GM12878 (cell line): Measurements from ENCODE around the gene TAS2R39. TPM values are rescaled to one million over a fixed set of nuclear protein-coding genes. Genes with fewer than 3 reads are reported as not detected.

ENCODE experiments used
- HDGF ChIP-seq: fragments of 450-650 bp; IDR thresholded peaks from 2 replicates; pipeline ENCODE4 v1.6.1; 2016; ENCODE audit warnings: antibody characterized with exemption
- MTA3 ChIP-seq: IDR thresholded peaks from 2 replicates; pipeline ENCODE4 v1.6.1; 2012; ENCODE audit warnings: low read length, inconsistent platforms, borderline replicate concordance
- MXI1 ChIP-seq: fragments of 150-350 bp; IDR thresholded peaks from 2 replicates; pipeline ENCODE4 v1.6.1; 2011; ENCODE audit warnings: low read depth, mild to moderate bottlenecking, inconsistent platforms, low read length, improper control_type of control experiment
- PML ChIP-seq: IDR thresholded peaks from 2 replicates; pipeline ENCODE4 v1.6.1; 2012; ENCODE audit warnings: low read length, inconsistent platforms
- POU2F2 ChIP-seq: IDR thresholded peaks from 3 replicates; pipeline ENCODE4 v1.6.1; 2011; ENCODE audit warnings: low read depth, mild to moderate bottlenecking, low read length, borderline replicate concordance
- RB1 ChIP-seq: fragments of 450-650 bp; formaldehyde crosslinking; IDR thresholded peaks from 2 replicates; pipeline ENCODE4 v1.6.1; 2017; ENCODE audit warnings: mild to moderate bottlenecking, borderline replicate concordance
- polyA plus RNA-seq, 11 experiments: library from polyadenylated mRNA; depleted of rRNA in 4 of 11; unstranded in 6 of 11; stranded (reverse) in 5 of 11; fragments of >200 nt; fragmentation: Nextera tagmentation in 4 of 11; fragmentation: Illumina TruSeq in 1 of 11; extraction: Ambion mirVana in 4 of 11; extraction: Trizol in 1 of 11; gene quantifications; 1 replicate in 1 of 11; 2 replicates in 10 of 11; pipeline versions ENCODE4 v1.2.1 to v1.2.3, GENCODE V29; 2011 to 2016; ENCODE audit warnings: inconsistent platforms in 2 of 11, missing spikeins in 2 of 11, low read depth in 1 of 11
- total RNA-seq, 4 experiments: library from RNA; depleted of rRNA in 3 of 4; stranded (reverse); fragments of >200 nt in 3 of 4; fragmentation: Illumina TruSeq in 1 of 4; extraction: Trizol in 1 of 4; gene quantifications; 2 replicates each; pipeline versions ENCODE4 v1.2.1 to v1.2.3, GENCODE V29; 2013 to 2021
- TF ChIP-seq, protein P1 (sequence below): fragments of 450-650 bp; IDR thresholded peaks from 2 replicates; pipeline ENCODE4 v1.6.1; 2017; ENCODE audit warnings: antibody characterized with exemption, mild to moderate bottlenecking, moderate library complexity
- TF ChIP-seq, protein P2 (sequence below): IDR thresholded peaks from 2 replicates; pipeline ENCODE4 v1.6.1; 2012; ENCODE audit warnings: low read length, inconsistent platforms
- TF ChIP-seq, protein P3 (sequence below): IDR thresholded peaks from 2 replicates; pipeline ENCODE4 v1.6.1; 2012; ENCODE audit warnings: low read depth, low read length, improper control_type of control experiment

Gene TAS2R39
- total and polyA plus RNA-seq, 10 of the 15 experiments (the other 5 are each of a cell fraction or from before 2014, with no cell fraction given), result not detected

DNA sequence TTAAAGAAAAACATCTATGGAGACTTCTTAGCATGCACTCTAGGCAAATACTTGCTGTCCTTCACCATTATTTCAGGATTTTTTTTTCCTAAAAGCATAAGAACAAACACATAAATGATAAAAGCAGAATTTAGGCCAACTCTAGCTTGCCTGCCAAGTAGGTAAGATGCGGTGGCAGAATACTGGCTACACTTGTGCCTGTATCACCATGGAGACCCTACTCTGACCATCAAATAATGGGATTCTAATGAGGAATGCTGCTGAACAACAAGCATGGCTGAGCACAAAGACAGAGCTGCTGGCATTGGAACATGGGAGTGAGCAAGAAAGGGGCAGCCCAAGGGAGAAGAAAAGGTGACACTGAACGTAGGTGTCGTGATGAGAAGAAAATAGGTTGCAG is 20.2 kb downstream of the TAS2R39 start (continued):
- TF ChIP-seq, protein P1, sequence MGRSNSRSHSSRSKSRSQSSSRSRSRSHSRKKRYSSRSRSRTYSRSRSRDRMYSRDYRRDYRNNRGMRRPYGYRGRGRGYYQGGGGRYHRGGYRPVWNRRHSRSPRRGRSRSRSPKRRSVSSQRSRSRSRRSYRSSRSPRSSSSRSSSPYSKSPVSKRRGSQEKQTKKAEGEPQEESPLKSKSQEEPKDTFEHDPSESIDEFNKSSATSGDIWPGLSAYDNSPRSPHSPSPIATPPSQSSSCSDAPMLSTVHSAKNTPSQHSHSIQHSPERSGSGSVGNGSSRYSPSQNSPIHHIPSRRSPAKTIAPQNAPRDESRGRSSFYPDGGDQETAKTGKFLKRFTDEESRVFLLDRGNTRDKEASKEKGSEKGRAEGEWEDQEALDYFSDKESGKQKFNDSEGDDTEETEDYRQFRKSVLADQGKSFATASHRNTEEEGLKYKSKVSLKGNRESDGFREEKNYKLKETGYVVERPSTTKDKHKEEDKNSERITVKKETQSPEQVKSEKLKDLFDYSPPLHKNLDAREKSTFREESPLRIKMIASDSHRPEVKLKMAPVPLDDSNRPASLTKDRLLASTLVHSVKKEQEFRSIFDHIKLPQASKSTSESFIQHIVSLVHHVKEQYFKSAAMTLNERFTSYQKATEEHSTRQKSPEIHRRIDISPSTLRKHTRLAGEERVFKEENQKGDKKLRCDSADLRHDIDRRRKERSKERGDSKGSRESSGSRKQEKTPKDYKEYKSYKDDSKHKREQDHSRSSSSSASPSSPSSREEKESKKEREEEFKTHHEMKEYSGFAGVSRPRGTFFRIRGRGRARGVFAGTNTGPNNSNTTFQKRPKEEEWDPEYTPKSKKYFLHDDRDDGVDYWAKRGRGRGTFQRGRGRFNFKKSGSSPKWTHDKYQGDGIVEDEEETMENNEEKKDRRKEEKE, result no peak
- TF ChIP-seq, protein P2, sequence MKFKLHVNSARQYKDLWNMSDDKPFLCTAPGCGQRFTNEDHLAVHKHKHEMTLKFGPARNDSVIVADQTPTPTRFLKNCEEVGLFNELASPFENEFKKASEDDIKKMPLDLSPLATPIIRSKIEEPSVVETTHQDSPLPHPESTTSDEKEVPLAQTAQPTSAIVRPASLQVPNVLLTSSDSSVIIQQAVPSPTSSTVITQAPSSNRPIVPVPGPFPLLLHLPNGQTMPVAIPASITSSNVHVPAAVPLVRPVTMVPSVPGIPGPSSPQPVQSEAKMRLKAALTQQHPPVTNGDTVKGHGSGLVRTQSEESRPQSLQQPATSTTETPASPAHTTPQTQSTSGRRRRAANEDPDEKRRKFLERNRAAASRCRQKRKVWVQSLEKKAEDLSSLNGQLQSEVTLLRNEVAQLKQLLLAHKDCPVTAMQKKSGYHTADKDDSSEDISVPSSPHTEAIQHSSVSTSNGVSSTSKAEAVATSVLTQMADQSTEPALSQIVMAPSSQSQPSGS, result no peak
- TF ChIP-seq MXI1, result no peak
- no peak for TF ChIP-seq RB1
- TF ChIP-seq, protein P3, sequence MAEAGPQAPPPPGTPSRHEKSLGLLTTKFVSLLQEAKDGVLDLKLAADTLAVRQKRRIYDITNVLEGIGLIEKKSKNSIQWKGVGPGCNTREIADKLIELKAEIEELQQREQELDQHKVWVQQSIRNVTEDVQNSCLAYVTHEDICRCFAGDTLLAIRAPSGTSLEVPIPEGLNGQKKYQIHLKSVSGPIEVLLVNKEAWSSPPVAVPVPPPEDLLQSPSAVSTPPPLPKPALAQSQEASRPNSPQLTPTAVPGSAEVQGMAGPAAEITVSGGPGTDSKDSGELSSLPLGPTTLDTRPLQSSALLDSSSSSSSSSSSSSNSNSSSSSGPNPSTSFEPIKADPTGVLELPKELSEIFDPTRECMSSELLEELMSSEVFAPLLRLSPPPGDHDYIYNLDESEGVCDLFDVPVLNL, result no peak
- no peak for TF ChIP-seq MTA3
- no peak for TF ChIP-seq HDGF
- no peak for TF ChIP-seq PML
- TF ChIP-seq POU2F2, result no peak
